IMR-90 (cell line): Measurements from ENCODE around the gene PRADC1. TPM values are rescaled to one million over a fixed set of nuclear protein-coding genes. Genes with fewer than 3 reads are reported as not detected.

ENCODE experiments used
- ATAC-seq: fragments of 200-7000 bp; cut with Tn5 transposase; 2 replicates; pipeline ENCODE4 v1.9.1; 2020; ENCODE audit warnings: low read depth, mild to moderate bottlenecking, moderate library complexity
- BruUV-seq: library from RNA; stranded (reverse); fragments of 400-500 nt; replicated peaks from 2 replicates; lab custom pipeline; 2021; lab: Mats Ljungman, UMichigan
- CTCF ChIA-PET: fragments of 300-600 bp; formaldehyde crosslinking; extraction: SDS; loops from one replicate; lab custom pipeline; 2021; ENCODE audit warnings: antibody characterized with exemption; lab: Yijun Ruan, JAX
- POLR2A ChIA-PET: fragments of 300-600 bp; sonication (Branson Sonifier 250); formaldehyde crosslinking; loops from one replicate; lab custom pipeline; 2022; ENCODE audit warnings: antibody characterized with exemption; ENCODE audit not compliant: unreplicated experiment; lab: Charles Lee
- DNase-seq: peaks from one replicate; pipeline ENCODE4 v3.0.0; 2013
- H2AFZ ChIP-seq: replicated peaks from 2 replicates; pipeline ENCODE3; 2013; ENCODE audit warnings: low read length, mild to moderate bottlenecking; ENCODE audit not compliant: poor library complexity
- H2AK5ac ChIP-seq: 2 replicates; pipeline ENCODE4 v1.6.1; 2013; ENCODE audit warnings: low read depth, low read length, inconsistent platforms
- H2AK9ac ChIP-seq: replicated peaks from 2 replicates; pipeline ENCODE3; 2013; ENCODE audit warnings: mild to moderate bottlenecking, low read depth, low read length, moderate library complexity; ENCODE audit not compliant: poor library complexity
- H2BK120ac ChIP-seq: 2 replicates; pipeline ENCODE4 v1.6.1; 2013; ENCODE audit warnings: low read depth, low read length, inconsistent platforms
- H2BK15ac ChIP-seq: 3 replicates; pipeline ENCODE4 v1.6.1; 2013; ENCODE audit warnings: low read depth, low read length, inconsistent platforms
- H2BK20ac ChIP-seq: 2 replicates; pipeline ENCODE4 v1.6.1; 2013; ENCODE audit warnings: low read depth, mild to moderate bottlenecking, inconsistent platforms, low read length, moderate library complexity
- H2BK5ac ChIP-seq: 2 replicates; pipeline ENCODE4 v1.6.1; 2013; ENCODE audit warnings: mild to moderate bottlenecking, low read depth, low read length, inconsistent platforms; ENCODE audit not compliant: poor library complexity, severe bottlenecking
- H3K14ac ChIP-seq: replicated peaks from 2 replicates; pipeline ENCODE4 v1.6.1; 2013; ENCODE audit warnings: low read depth, low read length, inconsistent platforms
- H3K18ac ChIP-seq: 2 replicates; pipeline ENCODE4 v1.6.1; 2013; ENCODE audit warnings: low read depth, low read length, control low read depth
- H3K23ac ChIP-seq: 2 replicates; pipeline ENCODE4 v1.6.1; 2013; ENCODE audit warnings: low read depth, low read length, inconsistent platforms
- H3K27ac ChIP-seq: 2 replicates; pipeline ENCODE4 v1.5.1; 2013; ENCODE audit warnings: mild to moderate bottlenecking, control low read depth, low read length; ENCODE audit not compliant: insufficient read depth
- H3K27me3 ChIP-seq: 2 replicates; pipeline ENCODE4 v1.6.1; 2013; ENCODE audit warnings: low read length; ENCODE audit not compliant: control insufficient read depth, insufficient read depth
- H3K36me3 ChIP-seq: 2 replicates; pipeline ENCODE4 v1.6.1; 2013; ENCODE audit warnings: low read length, mixed read lengths; ENCODE audit not compliant: control insufficient read depth, insufficient read depth
- H3K4ac ChIP-seq: 2 replicates; pipeline ENCODE4 v1.6.1; 2013; ENCODE audit warnings: low read depth, low read length, inconsistent platforms
- H3K4me1 ChIP-seq: 2 replicates; pipeline ENCODE4 v1.6.1; 2013; ENCODE audit warnings: low read length, mixed read lengths; ENCODE audit not compliant: control insufficient read depth, insufficient read depth
- H3K4me2 ChIP-seq: 2 replicates; pipeline ENCODE4 v1.6.1; 2013; ENCODE audit warnings: low read depth, mild to moderate bottlenecking, control low read depth, low read length, moderate library complexity
- H3K4me3 ChIP-seq: 2 replicates; pipeline ENCODE4 v1.5.1; 2013; ENCODE audit warnings: low read depth, mild to moderate bottlenecking, control low read depth, low read length, moderate library complexity; ENCODE audit not compliant: insufficient read depth
- H3K56ac ChIP-seq: 2 replicates; pipeline ENCODE4 v1.6.1; 2013; ENCODE audit warnings: low read length, inconsistent platforms; ENCODE audit not compliant: insufficient read depth; ENCODE audit errors: extremely low read depth
- H3K79me1 ChIP-seq, 2 experiments: 2 replicates each; pipeline ENCODE4 v1.6.1; 2013; ENCODE audit warnings: low read length in 2 of 2, inconsistent platforms in 1 of 2, low read depth in 1 of 2
- H3K9ac ChIP-seq: 2 replicates; pipeline ENCODE4 v1.6.1; 2013; ENCODE audit warnings: low read depth, low read length, control low read depth
- H3K9me1 ChIP-seq: 2 replicates; pipeline ENCODE4 v1.6.1; 2013; ENCODE audit warnings: low read length, inconsistent platforms; ENCODE audit not compliant: insufficient read depth
- H3K9me3 ChIP-seq: 2 replicates; pipeline ENCODE4 v1.6.1; 2013; ENCODE audit warnings: low read length; ENCODE audit not compliant: control insufficient read depth, insufficient read depth
- H4K20me1 ChIP-seq: 2 replicates; pipeline ENCODE4 v1.6.1; 2013; ENCODE audit warnings: low read length, inconsistent platforms; ENCODE audit not compliant: insufficient read depth
- H4K5ac ChIP-seq: 2 replicates; pipeline ENCODE4 v1.6.1; 2013; ENCODE audit warnings: mild to moderate bottlenecking, low read depth, low read length, control low read depth
- H4K8ac ChIP-seq, 2 experiments: 2 replicates each; pipeline ENCODE4 v1.6.1; 2013; ENCODE audit warnings: low read depth in 2 of 2, low read length in 2 of 2, control low read depth in 1 of 2, inconsistent platforms in 1 of 2
- H4K91ac ChIP-seq: 2 replicates; pipeline ENCODE4 v1.6.1; 2013; ENCODE audit warnings: low read depth, low read length, inconsistent platforms; ENCODE audit not compliant: insufficient read depth
- CEBPB ChIP-seq: IDR thresholded peaks from 2 replicates; pipeline ENCODE4 v1.6.1; 2012; ENCODE audit warnings: low read depth, low read length, improper control_type of control experiment
- CHD1 ChIP-seq: IDR thresholded peaks from 2 replicates; pipeline ENCODE4 v1.6.1; 2012; ENCODE audit warnings: low read depth, low read length, improper control_type of control experiment
- ELK1 ChIP-seq: fragments of 150-350 bp; IDR thresholded peaks from 2 replicates; pipeline ENCODE4 v1.6.1; 2016; ENCODE audit warnings: low read depth, mild to moderate bottlenecking, low read length, moderate library complexity, borderline replicate concordance
- FOS ChIP-seq: fragments of 150-350 bp; IDR thresholded peaks from 2 replicates; pipeline ENCODE4 v1.6.1; 2016; ENCODE audit warnings: low read depth, low read length
- MAFK ChIP-seq: IDR thresholded peaks from 2 replicates; pipeline ENCODE4 v1.6.1; 2012; ENCODE audit warnings: low read depth, low read length, improper control_type of control experiment
- MAZ ChIP-seq: IDR thresholded peaks from 2 replicates; pipeline ENCODE4 v1.6.1; 2012; ENCODE audit warnings: low read depth, mild to moderate bottlenecking, low read length, improper control_type of control experiment, moderate library complexity, borderline replicate concordance
- MXI1 ChIP-seq: IDR thresholded peaks from 2 replicates; pipeline ENCODE4 v1.6.1; 2012; ENCODE audit warnings: low read depth, mild to moderate bottlenecking, low read length, moderate library complexity, borderline replicate concordance
- NFE2L2 ChIP-seq: fragments of 150-350 bp; IDR thresholded peaks from 2 replicates; pipeline ENCODE4 v1.6.1; 2016; ENCODE audit warnings: low read depth, mild to moderate bottlenecking, low read length
- POLR2A ChIP-seq: IDR thresholded peaks from 2 replicates; pipeline ENCODE4 v1.6.1; 2012; ENCODE audit warnings: mild to moderate bottlenecking, low read depth, low read length
- RAD21 ChIP-seq: IDR thresholded peaks from 2 replicates; pipeline ENCODE4 v1.6.1; 2012; ENCODE audit warnings: low read length, improper control_type of control experiment
- RCOR1 ChIP-seq: IDR thresholded peaks from 2 replicates; pipeline ENCODE4 v1.6.1; 2012; ENCODE audit warnings: mild to moderate bottlenecking, low read length, improper control_type of control experiment; ENCODE audit not compliant: insufficient replicate concordance
- RFX5 ChIP-seq: IDR thresholded peaks from 2 replicates; pipeline ENCODE4 v1.8.0; 2012; ENCODE audit warnings: low read depth, mild to moderate bottlenecking, low read length, moderate library complexity
- SMC3 ChIP-seq: fragments of 150-350 bp; IDR thresholded peaks from 2 replicates; pipeline ENCODE4 v1.6.1; 2016; ENCODE audit warnings: low read depth, mild to moderate bottlenecking, antibody characterized with exemption, low read length, moderate library complexity
- USF2 ChIP-seq: fragments of 150-350 bp; IDR thresholded peaks from 2 replicates; pipeline ENCODE4 v1.6.1; 2017; ENCODE audit warnings: mild to moderate bottlenecking, antibody characterized with exemption, low read length, low read depth
- WGBS, 2 experiments: methylation state at CpG; one replicate each; pipeline versions ENCODE4 v1.1.5 to v1.1.7; 2013; ENCODE audit warnings: missing lambda C conversion rate in 2 of 2; ENCODE audit not compliant: insufficient read length in 1 of 2; ENCODE audit errors: extremely low coverage in 2 of 2; 5-methylcytosine and 5-hydroxymethylcytosine counted together
- dilution Hi-C: fragments of 300-500 bp; cut with HindIII; formaldehyde crosslinking; loops from one replicate; pipeline ENCODE4 v1.14.3; 2018; ENCODE audit warnings: low sequenced_read_pairs; ENCODE audit not compliant: unreplicated experiment
- in situ Hi-C: fragments of 300-500 bp; cut with MboI; formaldehyde crosslinking; loops from 3 replicates; pipeline ENCODE4 v1.14.3; 2019; ENCODE audit warnings: low sequenced_read_pairs, inconsistent platforms, mixed read lengths
- intact Hi-C: fragments of 100-400 bp; cut with micrococcal nuclease; formaldehyde crosslinking; loops from 2 replicates; pipeline ENCODE4 v1.10.0; 2022
- polyA plus RNA-seq, 3 experiments: library from polyadenylated mRNA; depleted of rRNA; stranded (reverse); fragments of >200 nt; gene quantifications; 2 replicates each; pipeline ENCODE4 v1.2.3, GENCODE V29; 2012; ENCODE audit warnings: low replicate concordance in 1 of 3
- total RNA-seq: library from RNA; depleted of rRNA; stranded (reverse); fragments of >200 nt; gene quantifications from 2 replicates; pipeline ENCODE4 v1.2.3, GENCODE V29; 2012

The PRADC1 gene
- total and polyA plus RNA-seq, 2 of the 4 experiments (the other 2 are of a cell fraction) = 13.1 to 18.4 TPM

GRCh38 chr2:73272270-73272669 lies 39.2 kb upstream of the PRADC1 start:
- TF ChIP-seq ELK1 = no peak
- no peak for TF ChIP-seq FOS
- no peak for TF ChIP-seq NFE2L2
- no peak for TF ChIP-seq MAFK
- no peak for TF ChIP-seq RAD21
- TF ChIP-seq SMC3 = no peak
- TF ChIP-seq POLR2A = no peak
- no peak for TF ChIP-seq MXI1
- TF ChIP-seq MAZ = no peak
- TF ChIP-seq RCOR1 = no peak
- TF ChIP-seq CEBPB = no peak
- TF ChIP-seq RFX5 = no peak
- TF ChIP-seq USF2 = no peak
- no peak for TF ChIP-seq CHD1
- H2AK9ac ChIP-seq = no peak overlapping the region

More at GRCh38 chr2:73272270-73272669, 39.2 kb upstream of the PRADC1 start:
- no peak overlapping the region for H2AFZ ChIP-seq
- H3K9me3 ChIP-seq = peaks cover 2% of the 10 kb centered on the region; the same call in 1 of the 2 replicates
- H3K36me3 ChIP-seq = peaks cover 5% of the 10 kb centered on the region; the same call in 1 of the 2 replicates
- no peak overlapping the region for H3K14ac ChIP-seq
- H2BK5ac ChIP-seq = no peak overlapping the region
- ChIA-PET POLR2A (no interaction called here), CTCF (no interaction called here)
- DNase-seq (no peak), ATAC-seq (no peak)
- no TSS peak for BruUV-seq
- in situ Hi-C loops (no loop called here), intact Hi-C loops (no loop called here), dilution Hi-C loops (no loop called here)
- peaks cover under 1% of the 10 kb centered on the region; the same call in 1 of the 2 replicates for H3K9me1 ChIP-seq
- H3K4me1 ChIP-seq = no peaks in the 10 kb centered on the region
- no peak overlapping the region for H2BK15ac ChIP-seq
- H3K4ac ChIP-seq = no peak overlapping the region
- no peak overlapping the region for H3K18ac ChIP-seq
- no peak overlapping the region for H4K5ac ChIP-seq
- H3K79me1 ChIP-seq = no peaks in the 10 kb centered on the region
- no peak overlapping the region for H3K9ac ChIP-seq
- H4K20me1 ChIP-seq = peaks cover 4% of the 10 kb centered on the region; the same call in 1 of the 2 replicates
- H3K4me3 ChIP-seq = no peak overlapping the region
- no peak overlapping the region for H3K4me2 ChIP-seq
- H4K8ac ChIP-seq = no peak overlapping the region
- peaks cover 23% of the 10 kb centered on the region for H3K27me3 ChIP-seq
- H2BK20ac ChIP-seq = no peak overlapping the region
- no peak overlapping the region for H2AK5ac ChIP-seq
- no peak overlapping the region for H4K91ac ChIP-seq
- no peak overlapping the region for H3K56ac ChIP-seq
- H3K23ac ChIP-seq = no peak overlapping the region
- H2BK120ac ChIP-seq = no peak overlapping the region
- WGBS, 2 experiments = no CpG with 5 or more reads among the region's 1 CpG
- no peak overlapping the region for H3K27ac ChIP-seq
